Activated CD4-positive, CD25-positive, alpha-beta regulatory T cell treated with anti-CD3 and anti-CD28 coated beads, Interleukin-2, amount 50 U/mL, for 24 hours (primary cell): ENCODE results near the gene RPRD1B.
"Not testable (repeated sequence)": the region's sequence is repeated elsewhere in the genome, so short reads cannot be mapped to it uniquely, and the experiment has no call there.

Experiments
- ATAC-seq, 2 donors: fragments of 150-1000 bp; cut with Tn5 transposase; one replicate each; pipeline ENCODE4 v1.10.0; 2021; ENCODE audit warnings: mild to moderate bottlenecking in 1 of 2, moderate library complexity in 1 of 2

Gene RPRD1B

DNA sequence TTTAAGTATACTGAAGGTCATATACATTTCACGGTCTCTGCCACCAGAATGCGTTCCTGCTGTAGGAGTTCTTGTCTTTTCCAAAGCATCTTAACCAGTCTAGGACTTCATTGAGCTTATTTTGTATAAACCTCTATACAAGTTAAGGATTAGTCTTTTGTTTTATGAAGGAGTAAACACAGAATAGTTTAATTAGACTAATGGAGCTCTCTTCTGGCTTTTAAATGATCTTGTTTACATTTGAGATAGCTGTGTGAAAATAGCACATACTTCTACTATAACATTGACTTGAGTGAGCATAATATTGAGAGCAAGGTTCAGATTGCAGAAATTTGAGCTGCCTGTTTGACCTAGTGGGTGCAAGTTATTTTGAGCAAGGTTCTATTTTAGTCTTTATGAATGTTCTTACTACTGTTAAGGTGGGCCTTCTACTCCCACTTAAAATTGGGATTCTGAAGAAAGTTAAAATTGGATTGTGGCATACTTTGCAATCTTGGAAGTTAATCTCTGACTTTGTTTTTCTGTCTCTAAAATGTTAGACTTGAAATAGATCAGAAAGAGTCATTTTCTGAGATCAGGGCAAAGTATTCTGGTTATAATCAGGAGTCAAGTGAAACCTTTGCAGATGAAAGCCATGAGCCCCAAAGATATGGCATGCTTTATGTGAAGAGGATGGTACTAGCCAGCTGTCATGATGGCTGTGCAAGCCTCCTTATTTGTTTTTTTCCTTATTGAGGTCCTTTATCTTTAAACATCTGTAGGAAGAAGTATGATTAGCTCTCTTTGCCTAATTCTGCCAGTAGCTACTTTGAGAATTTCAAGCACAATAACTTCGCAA is 41.8 kb downstream of the RPRD1B start:
- no peak for ATAC-seq

DNA sequence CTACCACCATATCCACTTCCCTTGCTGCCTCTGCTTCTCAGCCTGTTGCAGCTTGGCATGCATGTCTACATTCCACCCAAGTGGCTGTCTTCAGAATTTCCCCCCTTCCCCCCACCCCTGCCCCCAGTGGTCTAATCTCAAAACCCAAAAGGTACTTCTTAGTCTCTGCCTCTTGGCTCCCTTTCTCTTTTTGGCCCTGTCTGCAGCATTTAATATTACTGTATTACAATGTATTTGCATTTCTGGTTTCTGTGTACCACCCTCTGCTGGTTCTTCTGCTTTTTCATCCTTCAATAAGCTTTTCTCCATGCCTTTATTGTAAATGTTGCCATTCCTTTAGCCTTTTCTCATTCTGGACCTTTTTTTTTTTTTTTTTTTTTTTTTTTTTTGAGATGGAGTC is 43.0 kb downstream of the RPRD1B start:
- ATAC-seq = no peak

DNA sequence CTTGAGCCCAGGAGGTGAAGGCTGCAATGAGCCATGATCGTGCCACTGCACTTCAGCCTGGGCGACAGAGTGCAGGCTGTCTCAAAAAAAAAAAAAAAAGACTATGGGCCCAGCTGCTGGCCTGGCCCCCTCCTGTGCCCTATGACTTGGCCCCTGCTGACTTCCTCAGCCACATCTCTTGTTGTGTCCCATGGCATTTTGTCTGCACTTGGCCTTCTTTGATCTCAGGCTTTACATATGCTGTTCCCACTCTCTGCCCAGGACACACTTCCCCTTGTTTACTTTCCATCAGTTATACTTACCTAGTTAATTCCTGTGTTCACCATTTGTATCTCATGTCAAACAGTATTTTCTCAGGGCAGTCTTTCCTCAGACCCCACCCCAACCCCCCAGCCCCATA is 44.5 kb downstream of the RPRD1B start:
- no peak for ATAC-seq

DNA sequence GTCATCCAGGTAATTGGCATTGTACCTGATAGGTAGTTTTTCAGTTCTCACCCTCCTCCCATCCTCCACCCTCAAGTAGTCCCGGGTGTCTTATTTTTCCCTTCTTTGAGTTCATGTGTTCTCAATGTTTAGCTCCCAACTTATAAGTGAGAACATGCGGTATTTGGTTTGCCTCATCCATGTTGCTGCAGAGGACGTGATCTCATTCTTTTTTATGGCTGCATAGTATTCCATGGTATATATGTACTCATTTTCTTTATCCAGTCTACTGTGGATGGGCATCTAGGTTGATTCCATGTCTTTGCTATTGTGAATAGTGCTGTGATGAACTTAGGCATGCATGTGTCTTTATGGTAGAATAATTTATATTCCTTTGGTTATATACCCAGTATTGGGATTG is 45.8 kb downstream of the RPRD1B start:
- ATAC-seq = no peak

DNA sequence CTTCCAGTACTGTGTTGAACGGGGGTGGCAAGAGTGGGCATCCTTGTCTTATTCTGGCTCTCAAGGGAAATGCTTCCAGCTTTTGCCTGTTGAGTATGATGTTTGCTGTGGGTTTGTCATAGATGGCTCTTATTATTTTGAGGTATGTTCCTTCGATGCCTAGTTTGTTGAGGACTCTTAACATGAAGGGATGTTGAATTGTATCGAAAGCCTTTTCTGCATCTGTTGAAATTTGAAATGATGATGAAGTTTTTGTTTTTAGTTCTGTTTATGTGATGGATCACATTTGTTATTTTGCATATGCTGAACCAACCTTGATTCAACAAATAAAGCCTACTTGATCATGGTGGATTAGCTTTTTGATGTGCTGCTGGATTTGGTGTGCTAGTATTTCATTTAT is 48.0 kb downstream of the RPRD1B start:
- no peak for ATAC-seq

DNA sequence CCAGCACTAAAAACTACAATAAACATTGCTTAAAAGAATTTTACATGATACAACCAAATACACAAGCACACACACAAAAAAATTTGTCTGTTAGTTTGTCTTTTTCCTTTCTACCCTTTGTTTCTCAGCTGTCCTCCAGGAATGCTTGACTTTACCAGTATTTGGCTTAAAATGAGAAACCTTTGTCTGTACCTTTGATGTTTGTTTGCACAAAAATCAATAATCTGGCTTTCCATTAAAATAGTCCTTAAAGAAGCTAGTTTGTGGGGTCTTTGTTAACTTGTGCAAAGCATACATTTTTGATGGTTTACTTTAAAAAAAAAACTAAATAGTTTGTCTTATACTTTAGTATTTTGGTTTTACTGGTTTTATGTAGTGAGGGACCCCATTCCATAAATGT is 49.3 kb downstream of the RPRD1B start:
- no peak for ATAC-seq

DNA sequence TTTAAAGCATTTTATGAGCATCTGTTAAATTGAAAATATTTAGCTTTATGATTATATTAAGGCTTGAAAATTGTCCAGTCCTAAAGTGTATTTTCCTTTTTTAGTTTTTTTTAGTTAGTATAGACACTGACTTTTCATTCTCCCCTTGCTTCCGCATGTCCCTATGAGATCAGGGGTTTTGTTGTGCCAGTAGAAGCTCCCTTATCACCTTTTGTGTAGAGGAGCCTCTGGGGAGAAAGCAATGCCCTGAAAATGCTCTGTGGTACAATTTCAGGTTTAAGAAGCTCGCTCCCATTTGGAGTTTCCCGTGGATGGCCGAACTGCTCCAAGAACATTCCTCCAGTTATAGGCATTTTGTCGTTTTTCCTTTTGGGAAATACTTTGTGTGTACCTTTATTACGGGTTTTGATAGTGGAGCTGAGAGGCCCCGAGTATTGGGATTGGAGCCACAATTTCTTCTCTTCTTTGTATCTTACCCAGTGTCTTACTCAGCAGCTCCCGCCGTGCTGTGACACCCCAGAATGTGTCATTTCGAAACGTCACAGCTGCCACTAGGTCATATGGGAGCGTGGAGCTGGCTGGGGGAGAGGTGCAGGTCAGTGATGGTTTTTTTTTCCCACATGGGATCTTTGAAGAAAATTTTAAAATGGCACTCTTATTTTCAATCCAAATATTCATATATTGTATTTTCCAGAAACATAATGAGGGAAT is 49.9 kb downstream of the RPRD1B start:
- ATAC-seq = no peak

DNA sequence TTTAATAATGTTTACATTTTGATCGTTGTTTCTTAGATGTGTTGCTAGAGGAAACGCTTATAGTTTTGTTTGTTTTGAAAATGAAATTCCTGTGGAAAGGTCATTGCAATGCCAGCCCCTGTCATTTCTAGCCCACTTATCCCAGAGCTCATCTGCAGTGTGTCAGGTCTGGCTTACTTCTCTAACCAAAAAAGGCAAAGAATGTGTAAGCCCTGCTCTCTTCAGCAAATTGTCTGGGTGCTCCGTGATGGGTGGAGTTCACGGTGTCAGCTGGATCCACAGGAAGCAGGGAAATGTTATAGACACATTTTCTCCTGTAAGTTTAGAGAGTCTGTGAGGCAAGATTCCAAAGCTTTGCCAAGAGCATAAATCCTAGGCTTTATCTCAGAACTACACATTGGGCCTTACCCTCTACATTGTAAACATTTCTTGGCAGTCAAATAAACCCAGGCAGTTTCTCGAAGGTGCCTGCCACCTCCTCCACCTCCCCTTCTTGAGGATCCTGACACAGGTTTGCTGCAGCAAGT is 50.9 kb downstream of the RPRD1B start:
- no peak for ATAC-seq

DNA sequence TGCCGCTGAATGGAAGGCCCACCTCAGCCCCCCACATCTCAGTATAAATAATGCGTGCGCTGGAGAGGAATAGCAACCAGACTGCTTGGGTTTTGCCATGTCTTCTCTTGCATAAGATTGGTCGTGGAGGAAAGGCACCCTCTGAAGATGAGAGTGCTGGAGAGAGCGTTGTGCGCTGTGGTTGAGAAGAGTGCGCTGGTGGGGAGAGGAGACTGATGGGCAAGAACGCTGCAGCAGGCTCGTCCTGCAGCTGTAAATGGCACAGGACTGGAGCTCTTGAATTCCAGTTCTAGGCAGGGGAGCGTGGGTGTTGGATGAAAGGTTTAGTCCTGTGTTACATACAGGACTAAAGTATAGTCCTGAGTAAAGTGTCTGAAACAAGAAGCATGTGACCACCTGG is 51.5 kb downstream of the RPRD1B start:
- ATAC-seq = no peak

DNA sequence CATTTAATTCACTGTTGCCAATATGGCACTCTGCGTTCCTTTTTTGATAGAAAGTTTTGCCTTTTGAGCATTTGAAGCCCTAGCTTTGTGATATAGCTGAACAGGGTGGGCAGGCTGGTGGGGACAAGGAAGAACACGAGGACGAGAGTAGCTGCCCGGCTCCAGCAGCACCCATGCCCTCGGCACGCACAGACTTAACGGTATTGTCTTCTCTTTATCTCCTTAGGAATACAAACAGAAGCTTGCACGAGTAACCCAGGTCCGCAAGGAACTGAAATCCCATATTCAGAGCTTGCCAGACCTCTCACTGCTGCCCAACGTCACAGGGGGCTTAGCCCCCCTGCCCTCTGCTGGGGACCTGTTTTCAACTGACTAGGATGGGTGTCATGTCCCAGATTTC is 56.0 kb downstream of the RPRD1B start:
- ATAC-seq = no peak

DNA sequence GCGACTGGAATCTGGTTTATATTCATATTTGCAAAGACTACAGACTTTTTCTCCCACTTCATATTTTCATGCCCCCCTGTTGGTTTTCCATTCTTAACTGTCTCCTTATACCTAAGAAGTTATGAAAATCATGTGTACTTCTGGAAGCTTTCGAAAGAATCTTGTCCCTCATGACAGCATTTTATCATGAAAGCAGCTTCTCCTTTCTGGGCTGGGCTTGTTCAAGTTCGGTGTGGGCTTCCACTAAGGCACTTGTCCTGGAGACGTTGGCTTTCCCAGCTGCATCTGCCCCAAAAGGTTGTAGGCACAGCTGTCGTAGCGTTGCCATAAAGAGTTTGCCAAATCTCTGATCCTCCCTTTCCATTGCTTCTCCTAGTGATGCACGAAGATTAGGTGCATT is 56.5 kb downstream of the RPRD1B start:
- ATAC-seq = no peak

DNA sequence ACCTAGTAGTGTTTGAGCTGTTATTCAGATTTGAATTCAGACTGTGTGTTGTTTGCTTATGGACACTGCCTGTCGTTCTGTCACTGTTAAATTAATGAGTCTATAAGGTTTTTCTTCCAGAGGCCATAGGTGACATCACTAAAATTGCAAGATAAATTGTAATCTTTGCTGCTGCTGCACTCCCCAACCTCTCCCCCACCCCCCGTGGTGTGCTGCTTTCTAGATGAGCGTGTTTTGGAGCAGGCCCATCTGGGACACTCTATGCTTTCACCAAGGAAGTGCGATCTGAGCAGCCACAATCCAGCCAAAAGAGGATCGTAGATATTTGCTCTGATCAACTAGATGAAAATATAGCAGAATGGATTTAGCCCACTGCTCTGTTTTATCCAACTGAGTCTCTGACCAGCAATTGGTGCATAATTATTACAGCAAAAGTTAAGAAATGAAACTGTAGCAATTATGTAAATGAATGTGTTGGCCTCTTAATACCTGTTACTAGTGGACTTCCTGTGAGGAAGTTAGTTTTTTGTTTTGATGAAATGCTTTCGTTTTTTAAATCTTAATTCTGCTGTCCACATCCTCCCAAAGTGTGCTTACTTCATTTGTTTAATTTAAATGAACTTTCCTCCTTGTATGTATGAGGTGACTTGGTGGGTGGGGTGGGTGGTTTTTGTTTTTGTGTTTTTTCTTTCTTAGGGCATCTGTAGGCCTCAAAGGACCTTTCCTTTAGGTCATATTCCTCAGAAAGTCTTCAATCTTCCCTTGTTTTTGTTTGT is 58.1 kb downstream of the RPRD1B start:
- no peak for ATAC-seq

DNA sequence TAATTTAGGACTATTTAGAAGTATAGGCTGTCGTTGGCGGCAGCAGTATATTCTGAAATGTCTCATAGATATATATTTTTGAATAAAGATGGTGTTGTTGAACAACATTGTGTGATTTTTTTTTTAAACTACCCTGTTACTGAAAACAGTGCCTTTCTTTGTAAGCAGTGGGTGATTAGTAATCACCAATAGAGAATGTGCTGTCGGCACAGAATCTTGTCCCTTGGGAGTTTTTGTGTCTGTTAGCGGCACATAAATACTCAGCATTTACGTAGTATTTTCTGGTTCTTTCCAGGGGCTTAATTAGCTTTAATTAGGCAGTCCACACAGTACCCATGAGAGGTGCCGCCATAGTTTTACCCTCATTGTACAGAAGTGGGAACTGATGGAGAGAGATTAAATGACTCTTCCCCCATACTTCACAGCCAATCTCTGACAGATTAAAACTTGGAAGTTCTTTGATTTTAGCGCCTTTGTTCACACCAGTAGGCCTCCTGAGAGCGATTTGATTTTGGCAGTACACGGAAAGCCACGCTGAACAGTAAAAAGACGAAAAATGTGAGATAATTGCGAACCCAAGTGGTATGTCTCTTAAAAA is 58.8 kb downstream of the RPRD1B start:
- no peak for ATAC-seq

DNA sequence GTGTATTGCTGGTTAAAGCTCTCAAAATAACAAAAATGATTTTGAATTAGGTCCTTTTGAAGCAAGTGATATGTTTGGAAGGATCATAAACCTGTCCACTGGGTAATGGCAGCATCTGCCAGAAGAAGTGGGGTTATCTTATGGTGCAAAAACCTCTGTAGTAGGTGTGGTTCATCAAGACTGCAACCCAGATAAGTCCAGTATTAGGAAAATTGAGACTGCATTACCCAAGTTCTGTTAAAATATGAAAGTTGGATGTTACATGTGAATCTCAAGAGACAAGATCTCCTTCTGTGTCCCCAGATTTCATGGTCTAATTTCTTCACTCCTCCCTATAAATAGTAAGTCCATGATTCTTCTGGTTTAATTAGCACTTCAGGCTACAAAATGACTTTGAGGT is 59.4 kb downstream of the RPRD1B start:
- ATAC-seq = no peak

DNA sequence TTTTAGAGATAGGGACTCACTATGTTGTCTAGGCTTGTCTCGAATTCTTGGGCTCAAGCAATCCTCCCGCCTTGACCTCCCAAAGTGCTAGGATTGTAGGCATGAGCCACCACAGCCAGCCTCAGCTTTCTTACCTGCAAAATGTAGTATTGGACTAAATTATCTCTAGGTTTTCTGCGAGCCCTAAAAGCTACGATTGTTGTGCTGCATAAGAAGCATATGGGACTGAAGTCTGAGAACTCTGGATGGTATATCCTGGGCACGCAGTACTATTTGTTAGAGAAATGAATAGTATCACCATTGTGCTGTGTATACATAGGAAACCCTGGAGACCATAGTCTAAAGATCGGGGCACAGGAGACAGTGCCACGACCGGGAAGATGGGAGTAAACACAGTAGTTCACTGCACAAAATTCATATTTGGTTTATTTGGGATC is 60.1 kb downstream of the RPRD1B start:
- ATAC-seq = no peak

DNA sequence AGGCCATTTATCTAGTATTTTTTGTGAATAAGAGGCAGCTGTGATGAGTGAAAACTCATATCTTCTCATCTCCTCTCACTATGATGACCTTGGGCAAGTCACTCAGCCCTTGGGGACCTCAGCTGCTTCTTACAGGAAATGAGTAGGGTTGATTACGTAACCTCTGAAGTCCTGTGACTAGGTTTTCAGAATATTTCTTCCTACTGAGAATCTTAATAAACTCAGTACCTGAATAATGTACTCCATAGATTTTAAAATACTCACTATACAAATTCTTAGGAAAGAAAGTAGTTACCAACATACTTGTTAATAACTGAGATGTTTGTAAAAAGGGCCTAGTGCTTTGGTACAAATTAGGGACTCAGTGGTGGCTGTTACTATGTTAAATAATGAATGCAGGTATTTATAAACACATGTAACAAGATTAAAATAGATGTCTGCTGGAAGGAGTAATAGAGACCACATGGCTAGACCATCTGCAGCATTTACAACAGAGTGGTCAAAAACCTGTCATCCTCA is 60.9 kb downstream of the RPRD1B start:
- ATAC-seq = peak; percentile 98 to 99

DNA sequence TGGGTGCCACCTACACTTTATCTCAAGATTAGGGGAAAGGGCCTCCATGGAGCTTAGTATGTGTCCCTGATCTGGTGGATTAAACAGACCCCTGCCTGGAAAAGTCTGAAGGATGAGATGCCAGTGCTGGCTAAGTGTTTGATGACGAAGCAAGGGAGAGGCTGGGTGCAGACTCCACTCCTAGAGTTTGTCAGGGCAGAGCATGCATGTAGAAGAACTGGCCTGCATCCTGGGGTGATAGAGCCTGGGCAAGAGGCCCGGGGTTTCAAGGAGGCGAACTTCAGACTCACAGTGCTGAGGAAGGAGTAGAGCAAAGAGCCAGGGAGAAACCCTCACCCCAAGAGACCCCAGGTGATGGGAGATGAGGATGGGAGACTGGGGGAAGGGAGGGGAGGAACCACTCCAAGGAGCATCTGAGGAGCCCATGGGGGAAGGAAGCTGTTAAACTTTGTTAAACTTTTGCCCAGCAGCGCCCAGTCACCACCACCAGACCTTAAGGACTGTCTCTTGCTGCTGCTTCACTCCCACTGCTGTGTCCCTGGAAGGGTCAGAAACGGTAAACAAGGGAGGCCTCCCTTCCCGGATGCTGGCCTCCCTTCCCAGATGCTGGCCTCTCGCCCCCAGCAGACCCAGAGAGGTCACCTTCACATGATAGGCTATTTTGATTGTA is 61.6 kb downstream of the RPRD1B start:
- no peak for ATAC-seq

DNA sequence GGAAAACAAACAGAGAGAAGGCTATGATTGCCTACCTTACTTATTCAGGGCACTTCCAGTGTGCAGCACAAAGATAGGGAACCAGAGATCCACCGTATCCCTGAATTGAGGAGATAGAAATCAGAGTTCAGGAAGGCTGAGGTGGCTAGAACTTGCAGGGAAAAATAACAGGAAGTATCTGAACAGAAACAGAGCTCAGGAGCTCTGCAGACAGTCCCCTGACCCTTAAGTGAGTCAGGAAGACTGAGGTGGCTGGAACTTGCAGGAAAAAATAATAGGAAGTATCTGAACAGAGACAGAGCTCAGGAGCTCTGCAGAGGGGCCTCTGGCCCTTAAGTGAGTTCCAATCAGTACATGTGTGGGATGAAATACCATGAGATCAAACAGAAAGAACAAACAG is 65.4 kb downstream of the RPRD1B start:
- ATAC-seq = no peak

DNA sequence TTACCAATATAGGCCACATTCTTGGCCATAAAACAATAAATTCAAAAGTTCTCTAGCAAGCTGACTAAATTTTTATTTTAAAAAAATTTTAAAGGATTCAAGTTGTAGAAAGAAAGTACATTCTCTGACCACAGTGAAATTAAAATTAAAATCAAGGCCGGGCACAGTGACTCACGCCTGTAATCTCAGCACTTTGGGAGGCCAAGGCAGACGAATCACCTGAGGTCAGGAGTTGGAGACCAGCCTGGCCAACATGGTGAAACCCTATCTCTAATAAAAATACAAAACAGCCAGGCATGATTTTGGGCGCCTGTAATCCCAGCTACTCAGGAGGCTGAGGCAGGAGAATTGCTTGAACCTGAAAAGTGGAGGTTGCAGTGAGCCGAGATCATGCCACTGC is 68.7 kb downstream of the RPRD1B start:
- not testable (repeated sequence) for ATAC-seq

DNA sequence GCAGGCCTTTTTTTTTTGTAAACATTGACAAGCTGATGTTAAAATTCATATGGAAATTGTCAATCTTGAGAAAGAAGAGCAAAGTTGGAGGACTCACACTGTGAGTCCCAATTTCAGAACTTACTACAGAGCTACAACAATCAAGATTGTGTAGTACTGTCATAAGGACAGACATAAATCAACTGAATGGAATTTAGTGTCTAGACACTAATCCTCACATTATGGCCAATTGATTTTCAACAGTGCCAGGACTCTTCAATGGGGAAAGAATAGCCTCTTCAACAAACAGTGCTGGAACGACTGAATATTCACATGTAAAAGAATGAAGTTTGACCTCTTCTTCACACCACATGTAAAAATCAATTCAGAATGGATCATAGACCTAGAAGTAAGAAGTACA is 70.7 kb downstream of the RPRD1B start:
- no peak for ATAC-seq

DNA sequence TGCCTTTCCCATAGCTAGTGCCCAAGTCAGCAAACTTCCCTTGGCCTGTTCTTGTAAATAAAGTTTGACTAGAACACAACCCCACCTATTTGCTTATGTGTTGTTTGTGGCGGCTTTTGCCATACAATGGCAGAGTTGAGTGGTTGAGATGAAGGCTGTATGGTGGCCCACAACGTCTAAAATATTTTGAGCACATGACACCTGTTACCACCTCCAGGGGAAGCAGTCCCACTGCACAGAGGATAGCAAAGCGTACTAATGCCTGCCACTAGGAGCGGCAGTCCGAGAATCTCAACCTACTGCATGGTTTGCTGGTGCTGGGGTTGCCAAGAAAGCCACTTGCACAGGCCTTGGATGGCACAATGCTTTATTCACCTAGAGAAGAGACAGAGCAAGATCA is 72.9 kb downstream of the RPRD1B start:
- ATAC-seq = no peak

DNA sequence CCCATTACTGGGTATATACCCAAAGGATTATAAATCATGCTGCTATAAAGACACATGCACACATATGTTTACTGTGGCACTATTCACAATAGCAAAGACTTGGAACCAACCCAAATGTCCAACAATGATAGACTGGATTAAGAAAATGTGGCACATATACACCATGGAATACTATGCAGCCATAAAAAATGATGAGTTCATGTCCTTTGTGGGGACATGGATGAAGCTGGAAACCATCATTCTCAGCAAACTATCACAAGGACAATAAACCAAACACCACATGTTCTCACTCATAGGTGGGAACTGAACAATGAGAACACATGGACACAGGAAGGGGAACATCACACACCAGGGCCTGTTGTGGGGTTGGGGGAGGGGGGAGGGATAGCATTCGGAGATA is 73.8 kb downstream of the RPRD1B start:
- not testable (repeated sequence) for ATAC-seq
